ENCODE data around the gene SIRPB1.
"Not testable (repeated sequence)": the region's sequence is repeated elsewhere in the genome, so short reads cannot be mapped to it uniquely, and the experiment has no call there.

The SIRPB1 gene

DNA sequence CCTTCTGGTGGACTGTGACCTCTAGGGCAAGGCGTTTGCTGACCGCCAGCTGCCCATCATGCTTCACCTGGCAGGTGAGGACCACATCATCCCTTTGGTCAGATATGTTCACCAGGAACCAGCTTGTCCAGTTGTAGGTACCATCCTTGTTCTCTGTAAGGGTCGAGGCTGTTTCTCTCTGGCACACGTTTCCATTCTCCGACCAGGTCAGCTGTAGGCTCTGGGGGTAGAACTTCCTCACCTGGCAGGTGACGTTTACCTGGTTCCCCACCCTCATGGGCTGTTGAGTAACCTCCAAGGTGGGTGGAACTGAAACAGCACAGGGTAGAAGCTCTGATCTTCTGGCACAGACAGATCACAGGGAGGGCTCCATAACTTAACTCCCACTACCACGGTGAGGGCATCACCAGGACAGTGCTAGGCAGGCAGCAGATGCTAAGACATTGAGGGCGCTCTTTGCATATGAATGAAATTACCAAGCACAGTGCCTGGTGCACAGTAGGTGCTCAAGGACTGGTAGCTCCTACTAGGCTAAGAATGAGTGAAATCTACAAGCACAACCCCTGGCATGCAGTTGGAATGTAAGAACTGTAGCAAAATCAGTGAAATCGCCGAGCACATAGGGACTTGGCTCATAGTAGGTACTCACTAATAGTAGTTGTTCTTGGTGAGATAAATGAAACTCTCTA lies 15.6 kb upstream of the SIRPB1 start:
- DNase-seq = no peak

DNA sequence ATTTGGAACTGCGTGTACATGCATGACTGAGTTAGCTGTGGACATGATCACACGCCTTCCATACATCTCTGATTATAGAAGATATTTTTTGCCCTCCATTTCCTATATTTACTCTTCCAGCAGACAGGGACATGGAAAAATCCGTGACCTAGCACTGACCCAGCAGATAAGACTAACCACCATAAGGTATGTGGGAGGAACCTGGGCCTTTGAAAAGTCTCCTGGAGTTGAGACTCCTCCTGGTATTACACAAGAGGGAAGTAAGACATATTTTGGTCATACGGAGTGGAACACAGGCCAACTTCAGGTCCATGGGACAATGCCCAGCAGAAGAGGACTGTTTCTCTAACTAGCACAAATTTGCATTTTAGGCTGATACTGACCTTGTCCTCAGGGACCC lies 13.7 kb upstream of the SIRPB1 start:
- no peak for DNase-seq

DNA sequence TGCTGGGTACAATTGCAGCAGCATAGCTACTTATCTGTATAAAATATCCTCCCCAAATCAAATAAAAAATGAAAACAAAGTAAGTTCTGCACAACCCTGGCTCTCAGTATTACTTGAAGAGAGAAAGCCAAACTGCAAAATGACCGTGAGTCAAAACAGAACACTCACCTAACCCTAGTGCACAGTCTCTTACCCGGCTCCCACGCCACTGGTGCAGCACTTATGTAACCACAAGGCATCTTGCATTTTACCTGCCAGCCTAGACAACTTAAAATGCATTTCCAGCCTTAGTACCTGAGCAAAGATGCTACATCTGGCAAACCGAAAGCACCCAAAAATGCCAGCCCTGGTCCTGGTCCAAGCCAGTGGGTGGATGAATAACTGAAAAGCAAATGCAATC lies 12.4 kb upstream of the SIRPB1 start:
- DNase-seq = peak; percentile 32

DNA sequence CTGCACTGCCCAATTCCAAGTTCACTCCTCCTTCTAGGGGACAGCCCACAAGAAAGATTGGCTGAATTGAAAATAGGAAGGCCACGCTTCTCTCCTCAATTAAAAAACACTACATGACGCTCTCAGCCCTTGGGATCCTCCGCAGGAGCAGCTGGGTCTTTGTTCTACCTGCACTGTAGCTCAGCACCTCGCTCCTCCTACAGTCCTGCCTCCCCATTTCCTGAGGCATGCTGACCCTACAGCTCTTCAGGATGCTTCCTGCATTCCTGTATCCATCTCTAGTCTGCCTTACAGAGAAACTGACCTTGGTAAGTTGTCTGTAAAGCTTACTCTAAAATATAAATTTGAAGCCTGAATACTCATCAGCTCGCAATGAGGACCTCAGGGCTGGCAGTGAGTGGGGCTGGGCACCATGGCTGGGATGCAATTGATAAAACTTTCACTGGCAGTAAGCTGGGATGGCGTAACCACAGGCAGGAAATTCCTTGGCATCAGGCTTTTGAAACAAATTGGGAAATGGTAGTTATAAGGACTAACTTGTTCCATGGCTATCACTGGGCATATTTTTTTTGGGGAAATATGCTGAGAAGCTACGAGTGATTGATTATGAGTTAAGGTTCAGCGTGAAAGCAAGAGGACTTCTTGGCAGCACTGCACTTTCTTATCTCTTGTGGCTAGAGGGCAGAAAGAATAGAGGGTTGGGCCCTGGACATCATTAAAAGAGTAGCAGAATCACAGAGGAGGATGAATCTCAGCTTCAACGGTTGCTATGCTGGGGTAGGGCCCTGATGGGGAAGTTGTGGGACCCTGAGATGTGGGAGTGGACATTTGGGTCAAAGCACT lies 11.7 kb upstream of the SIRPB1 start:
- no peak for DNase-seq

DNA sequence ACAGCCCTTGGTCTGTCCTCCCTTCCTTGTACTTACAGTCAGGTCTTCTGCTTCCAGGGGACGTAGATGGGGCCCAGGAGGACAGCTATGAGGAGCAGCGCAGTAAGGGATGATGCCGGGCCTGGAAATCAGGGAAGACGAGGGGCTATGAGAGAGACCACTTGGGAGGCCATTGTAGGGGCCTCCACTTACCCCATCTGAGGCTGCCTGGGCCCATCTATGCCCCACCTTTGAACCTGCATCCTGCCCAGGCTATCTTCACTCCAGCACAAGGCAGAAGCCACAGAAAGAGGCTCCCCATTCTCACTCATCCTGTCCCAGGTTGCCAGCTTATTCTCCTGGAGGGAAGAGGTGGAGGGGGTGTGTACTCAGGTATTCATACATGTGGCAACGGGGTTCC lies 10.4 kb upstream of the SIRPB1 start:
- DNase-seq = no peak

DNA sequence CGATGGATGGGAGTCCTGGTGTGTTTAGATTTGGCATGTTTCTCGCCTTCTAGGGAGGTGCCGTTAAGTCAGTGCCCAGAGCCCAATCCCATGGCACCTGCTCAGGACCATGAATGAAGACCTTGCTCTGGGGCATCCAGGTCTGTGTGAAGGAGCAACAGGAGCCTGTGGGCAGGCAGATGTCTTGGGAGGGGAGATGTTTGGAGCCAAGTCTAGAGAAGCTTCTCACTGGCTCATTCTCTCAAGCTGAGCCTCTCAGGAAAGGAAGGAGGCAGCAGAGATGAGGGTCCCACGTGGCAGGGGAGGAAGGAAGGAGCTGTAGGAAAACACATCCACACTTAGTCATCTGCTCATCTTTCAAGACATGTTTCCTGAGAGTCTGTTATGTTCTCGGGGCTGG lies 9.5 kb upstream of the SIRPB1 start:
- no peak for DNase-seq

DNA sequence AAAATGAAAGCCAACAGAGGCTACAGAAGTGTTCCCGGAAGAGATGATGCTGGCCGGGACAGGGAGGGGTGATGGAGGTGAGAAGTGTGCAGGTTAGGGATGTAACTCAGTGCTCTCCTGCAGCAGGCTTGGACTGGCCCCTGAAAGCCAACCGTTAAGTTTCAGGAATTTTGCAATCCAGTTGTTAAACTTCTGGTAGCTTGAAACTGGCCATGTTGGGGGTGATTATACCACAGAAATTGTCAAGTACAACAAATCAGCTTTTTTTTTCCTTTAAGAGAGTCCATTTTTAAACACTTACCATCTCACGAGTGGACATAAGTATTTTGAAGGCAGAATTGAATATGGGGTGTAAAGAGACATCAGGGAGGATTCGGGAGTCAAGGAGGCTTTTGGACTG lies 8.8 kb upstream of the SIRPB1 start:
- no peak for DNase-seq

DNA sequence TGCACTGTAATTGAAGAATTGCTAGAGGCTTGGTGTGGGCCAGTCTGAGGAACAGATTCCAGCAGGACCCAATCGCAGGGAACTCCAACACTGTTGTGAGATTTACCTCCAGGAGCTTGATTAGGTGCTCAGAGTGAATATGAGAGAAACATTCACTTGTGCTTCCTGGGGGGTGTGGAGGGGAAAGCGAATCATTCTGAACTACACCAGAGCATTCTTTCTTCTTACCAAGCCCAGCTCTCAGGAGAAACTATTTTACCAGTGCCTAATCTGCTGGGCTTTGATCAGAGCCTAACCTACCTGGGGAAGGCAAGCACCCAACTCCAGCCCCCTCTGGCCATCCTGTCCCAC lies 7.4 kb upstream of the SIRPB1 start:
- no peak for DNase-seq

DNA sequence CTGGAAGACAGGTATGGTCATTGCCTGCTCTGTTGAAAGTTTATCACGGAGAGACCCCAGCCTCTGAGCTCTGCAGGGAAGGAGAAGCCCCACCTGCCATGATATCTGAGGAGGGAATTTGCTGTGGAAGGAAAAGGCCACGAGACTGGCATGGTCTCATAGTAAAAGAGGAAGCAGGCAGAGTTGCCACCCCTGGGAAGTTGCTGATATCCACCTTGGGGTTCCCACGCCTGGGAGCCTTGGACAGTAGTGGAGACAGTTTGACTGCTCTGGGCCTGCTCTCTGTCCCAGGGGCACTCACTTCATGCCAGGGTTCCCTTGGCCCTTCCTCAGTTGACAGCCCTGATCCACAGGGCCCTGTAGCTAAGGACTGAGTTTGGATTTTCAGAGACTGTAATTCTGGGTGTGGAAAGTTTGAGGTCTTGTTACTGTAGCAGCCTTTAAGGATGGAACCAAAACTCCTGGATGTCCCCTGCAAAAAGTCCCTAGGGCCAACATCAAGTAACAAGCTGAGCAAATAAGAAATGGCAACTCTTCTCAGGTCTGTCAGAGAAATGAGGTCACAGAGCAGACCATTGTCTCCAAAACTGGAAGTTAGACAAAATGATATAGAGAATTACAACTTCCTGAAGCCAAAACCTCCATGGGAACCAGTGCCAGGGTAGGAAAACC lies 6.9 kb upstream of the SIRPB1 start:
- DNase-seq = no peak

DNA sequence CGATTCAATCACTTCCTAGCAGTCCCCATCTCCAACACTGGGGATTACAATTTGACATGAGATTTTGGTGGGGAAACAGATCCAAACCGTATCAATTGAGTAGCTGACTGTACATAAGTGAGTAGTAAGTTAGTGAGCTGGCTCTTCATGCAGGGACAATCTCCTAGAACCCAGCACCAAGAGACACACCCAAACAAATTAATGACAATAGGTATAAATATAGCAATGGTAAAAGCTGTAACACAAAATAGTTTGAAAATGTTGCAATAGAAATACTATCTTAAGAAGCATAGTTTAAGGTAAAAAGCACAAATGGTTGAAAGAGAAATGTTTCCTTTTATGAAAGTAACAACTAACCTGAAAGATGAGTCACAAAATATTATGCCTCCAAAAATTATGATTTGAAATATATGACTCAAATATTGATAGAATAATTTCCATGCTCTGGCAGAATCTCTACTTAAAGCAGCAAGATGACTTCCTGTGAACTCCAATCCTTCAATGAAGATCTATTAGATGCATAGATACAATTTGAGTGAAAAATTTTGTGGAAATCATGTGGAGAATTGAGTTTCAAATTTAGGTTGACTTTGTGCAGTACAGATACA lies 5.4 kb upstream of the SIRPB1 start:
- no peak for DNase-seq

DNA sequence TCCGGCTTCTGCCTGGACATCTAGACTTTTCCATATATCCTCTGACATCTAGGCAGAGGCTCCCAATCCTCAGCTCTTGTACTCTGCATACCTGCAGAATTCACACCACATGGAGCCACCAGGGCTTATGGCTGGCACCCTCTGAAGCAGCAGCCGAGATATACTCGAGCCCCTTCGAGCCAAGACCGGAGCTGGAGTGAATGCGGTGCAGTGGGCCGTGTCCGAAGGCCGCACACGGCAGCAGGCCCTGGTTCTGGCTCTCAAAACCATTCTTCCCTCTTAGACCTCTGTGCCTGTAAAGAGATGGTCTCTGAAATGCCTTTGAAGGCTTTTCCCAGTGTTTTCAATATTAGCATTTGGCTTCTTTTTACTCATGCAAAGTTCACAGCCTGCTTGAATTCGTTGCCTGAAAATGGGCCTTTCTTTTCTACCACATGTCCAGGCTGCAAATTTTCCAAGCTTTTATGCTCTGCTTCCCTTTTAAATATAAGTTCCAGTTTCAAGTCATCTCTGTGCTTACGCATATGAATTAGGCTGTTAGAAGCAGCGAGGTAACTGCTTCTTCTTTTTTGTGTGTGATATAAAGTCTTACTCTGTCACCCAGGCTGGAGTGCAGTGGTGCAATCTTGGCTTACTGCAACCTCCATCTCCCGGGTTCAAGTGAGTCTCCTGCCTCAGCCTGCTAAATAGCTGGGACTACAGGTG lies 3.8 kb upstream of the SIRPB1 start:
- no peak for DNase-seq

DNA sequence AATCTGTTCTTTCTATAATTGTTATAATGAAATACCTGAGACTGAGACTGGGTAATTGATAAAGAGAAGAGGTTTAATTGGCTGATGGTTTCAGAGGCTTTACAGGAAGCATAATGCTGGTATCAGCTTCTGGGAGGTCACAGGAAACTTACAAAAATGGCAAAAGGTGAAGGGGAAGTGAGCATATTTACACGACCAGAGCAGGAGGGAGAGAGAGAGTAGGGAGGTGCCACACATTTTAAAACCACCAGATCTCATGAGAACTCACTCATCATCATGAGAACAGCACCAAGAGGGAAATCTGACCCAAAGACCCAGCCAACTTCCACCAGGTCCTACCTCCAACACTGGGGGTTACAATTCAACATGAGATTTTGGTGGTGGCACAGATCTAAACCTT lies 2.6 kb upstream of the SIRPB1 start:
- DNase-seq = peak; percentile 57

DNA sequence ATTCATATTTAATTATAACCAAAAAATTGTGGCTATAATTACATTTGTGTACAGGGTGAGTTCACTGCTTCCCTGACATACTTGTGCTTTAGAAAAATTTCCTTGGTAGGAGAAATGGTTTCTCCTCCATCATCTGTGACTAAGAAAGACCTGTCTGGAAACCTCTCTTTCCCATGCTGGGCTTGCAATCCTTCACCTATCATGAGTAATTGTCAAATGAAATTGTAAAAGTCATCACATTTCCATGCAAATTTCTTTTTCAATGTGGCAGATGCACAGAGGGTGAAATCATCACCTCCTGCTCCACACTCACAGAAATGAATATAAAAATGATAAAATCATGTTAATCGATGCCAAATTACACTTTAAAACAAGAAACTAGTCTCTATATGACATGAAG lies 1.5 kb upstream of the SIRPB1 start:
- DNase-seq = no peak

DNA sequence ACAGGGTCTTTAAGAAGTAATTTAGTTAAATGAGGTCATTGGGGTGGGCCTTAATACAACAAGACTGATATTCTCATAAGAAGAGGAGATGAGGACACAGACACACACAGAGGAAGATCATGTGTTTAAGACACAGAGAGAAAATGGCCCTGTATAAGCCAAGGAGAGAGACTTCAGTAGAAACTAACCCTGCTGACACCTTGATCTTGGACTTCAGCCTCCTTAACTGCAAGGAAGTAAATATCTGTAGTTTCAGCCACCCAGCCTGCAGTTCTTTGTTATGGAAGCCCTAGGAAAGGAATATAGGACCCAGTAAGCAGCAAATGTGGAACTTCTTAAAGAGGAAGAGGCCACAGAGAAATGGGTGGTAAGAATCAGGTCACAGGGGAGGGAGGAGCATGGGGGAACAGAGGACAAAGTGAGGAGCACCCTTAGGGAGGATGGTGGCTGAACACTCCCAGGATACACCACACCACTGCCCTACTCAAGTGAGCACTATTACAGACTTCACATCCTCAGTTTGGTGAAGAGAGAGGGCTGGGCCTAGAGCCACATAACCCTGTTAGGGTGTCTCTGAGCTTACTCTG lies 762 bp downstream of the SIRPB1 start:
- no peak for DNase-seq

DNA sequence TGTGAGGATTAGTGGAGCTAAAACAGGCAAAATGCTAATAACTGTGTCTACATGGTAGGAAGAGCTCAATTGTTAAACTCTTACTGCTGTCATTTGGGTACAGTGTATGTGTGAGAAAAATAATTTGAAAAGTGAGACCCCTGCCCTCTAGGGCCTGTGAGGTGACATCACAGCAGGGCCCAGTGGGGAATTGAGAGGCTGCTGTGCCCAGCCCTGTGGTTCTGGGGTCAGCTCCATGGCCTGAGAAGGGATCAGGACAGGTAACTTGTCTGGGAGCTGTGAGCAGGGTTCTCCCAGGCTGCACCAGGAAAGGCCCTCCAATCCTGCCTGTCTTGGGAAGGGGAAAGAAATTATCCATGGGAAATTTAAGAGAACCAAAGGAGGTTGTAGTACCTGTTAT lies 1.3 kb downstream of the SIRPB1 start:
- DNase-seq = no peak

DNA sequence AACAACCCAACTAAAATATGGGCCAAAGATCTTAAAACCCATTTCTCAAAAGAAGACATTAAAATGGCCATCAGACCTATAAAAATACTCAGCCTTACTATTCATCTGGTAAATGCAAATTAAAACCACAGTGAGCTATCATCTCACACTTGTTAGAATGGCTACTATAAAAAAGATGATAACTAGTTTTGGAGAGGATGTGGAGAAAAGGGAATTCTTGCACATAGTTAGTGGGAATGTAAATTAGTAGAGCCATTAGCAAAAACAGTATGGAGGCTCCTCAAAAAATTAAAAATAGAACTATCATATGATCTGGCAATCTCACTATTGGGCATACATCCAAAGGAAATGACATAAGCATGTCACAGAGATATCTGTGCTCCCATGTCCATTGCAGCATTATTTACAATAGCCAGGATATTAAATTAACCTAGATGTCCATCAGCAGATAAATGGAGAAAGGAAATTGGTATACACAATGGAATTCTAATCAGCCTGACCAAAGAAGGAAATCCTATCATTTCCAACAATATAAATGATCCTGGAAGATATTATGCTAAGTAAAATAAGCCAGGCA lies 2.9 kb downstream of the SIRPB1 start:
- no peak for DNase-seq

DNA sequence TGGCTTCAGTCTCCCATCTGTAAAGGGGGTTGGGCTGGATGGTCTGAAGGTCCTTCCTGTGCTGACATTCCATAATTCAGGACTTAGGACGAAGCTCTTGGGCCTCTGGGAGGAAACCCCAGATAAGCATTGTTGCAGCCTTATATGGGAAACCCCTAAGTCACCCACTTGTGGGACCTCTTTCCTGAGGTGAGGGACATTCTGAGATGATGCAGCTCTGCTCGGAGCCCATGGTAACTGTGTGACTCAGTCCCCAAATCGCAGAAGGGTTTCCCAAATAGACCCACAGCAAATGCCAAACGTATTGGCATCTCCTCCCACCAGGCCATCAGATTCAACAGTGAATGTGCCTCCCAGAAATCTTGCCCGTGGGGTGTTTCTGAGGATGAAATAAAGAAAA lies 9.4 kb downstream of the SIRPB1 start:
- not testable (repeated sequence) for DNase-seq

DNA sequence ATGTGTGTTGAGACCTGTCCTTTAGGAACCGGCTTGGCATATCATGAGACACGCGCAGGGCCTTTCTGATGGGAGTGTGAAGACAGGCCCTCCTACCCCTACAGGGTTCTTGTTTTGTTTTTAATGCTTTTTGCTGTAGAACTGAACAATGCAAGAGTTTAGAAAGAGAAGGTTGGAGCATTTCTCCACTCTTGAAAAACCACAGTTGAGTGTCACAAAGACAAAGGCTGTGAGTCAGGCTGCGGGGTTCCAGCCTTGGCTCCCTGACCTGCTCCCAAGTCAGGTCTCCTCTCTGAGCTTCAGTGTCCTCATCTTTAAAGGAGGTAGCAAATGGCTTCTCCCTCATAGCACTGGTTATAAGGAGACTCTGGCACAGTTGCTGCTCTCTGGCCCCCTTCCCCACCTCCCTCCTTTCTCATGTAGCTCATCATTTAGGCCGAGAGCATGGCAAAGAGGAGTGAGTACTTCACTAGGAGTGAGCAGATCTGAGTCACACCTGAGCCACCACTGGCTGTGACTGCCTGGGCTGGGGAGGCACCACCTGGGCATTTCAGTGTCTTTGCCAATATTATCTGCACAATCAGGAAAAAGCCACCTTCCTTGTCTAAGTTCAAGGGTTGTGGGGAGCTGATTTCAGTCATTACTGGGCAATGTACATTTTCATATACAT lies 11.0 kb downstream of the SIRPB1 start:
- not testable (repeated sequence) for DNase-seq

DNA sequence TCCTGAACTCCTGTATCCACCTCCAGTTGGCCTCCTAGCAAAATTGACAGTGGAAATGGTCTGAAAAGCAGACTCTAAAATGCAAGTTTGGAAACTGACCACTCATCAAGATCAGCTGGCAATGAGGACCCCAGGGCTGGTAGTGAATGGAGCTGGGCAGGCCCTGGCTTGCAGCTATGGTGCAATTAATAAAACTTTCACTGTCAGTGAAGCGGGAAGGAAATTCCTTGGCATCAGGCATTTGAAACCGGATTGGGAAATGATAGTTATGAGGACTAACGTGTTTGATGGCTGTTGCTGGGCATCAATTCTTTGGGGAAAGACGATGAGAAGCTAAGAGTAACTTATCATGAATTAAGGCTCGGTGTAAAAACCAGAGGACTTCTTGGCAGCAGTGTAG lies 19.1 kb downstream of the SIRPB1 start:
- no peak for DNase-seq

DNA sequence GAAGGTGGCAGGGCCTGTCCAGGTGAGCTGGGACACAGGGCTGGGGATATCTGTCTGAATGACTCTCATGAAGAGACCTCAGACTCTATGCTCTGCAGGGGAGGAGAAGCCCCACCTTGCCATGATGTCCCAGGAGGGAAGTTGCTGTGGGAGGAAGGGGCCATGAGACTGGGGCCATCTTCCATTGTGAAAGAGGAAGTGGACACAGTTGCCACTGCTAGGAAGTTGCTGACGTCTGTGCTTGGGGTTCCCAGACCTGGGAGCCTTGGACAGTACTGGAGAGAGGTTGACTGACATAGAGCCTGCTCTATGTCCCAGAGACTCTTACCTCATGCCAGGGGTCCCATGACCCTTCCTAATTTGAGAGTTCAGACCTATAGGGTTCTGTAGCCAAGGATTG lies 24.5 kb downstream of the SIRPB1 start:
- no peak for DNase-seq

Data from RPMI8226 (cell line).